GM12878 (cell line): Measurements from ENCODE around the gene PRR12. TPM values are rescaled to one million over a fixed set of nuclear protein-coding genes. Genes with fewer than 3 reads are reported as not detected.

Experiments
- BCL11A ChIP-seq: IDR thresholded peaks from 2 replicates; pipeline ENCODE4 v1.6.1; 2011; ENCODE audit warnings: low read depth, low read length
- CBX5 ChIP-seq: sonication (generic); IDR thresholded peaks from 2 replicates; pipeline ENCODE4 v1.6.1; 2016; ENCODE audit warnings: low read depth, moderate library complexity, mild to moderate bottlenecking, inconsistent platforms
- CEBPB ChIP-seq, 2 experiments: fragments of 150-350 bp in 1 of 2; IDR thresholded peaks; 2 replicates each; pipeline ENCODE4 v1.6.1; 2012 to 2014; ENCODE audit warnings: low read depth in 2 of 2, low read length in 2 of 2, borderline replicate concordance in 1 of 2, inconsistent platforms in 1 of 2
- CTCF ChIP-seq, 3 experiments: IDR thresholded peaks in 2 of 3; conservative IDR thresholded peaks in 1 of 3; 2 replicates each; pipeline ENCODE4 v1.5.1; 2011; ENCODE audit warnings: low read depth in 3 of 3, low read length in 3 of 3, mild to moderate bottlenecking in 3 of 3, control low read depth in 2 of 3, moderate library complexity in 2 of 3, inconsistent platforms in 1 of 3, mixed read lengths in 1 of 3; ENCODE audit not compliant: control insufficient read depth in 2 of 3, insufficient read depth in 1 of 3; ENCODE audit errors: extremely low read depth in 1 of 3
- EZH2 ChIP-seq: IDR thresholded peaks from 2 replicates; pipeline ENCODE4 v1.6.1; 2012; ENCODE audit warnings: low read depth, mild to moderate bottlenecking, control low read depth, inconsistent platforms, low read length, borderline replicate concordance; ENCODE audit not compliant: control insufficient read depth
- IRF5 ChIP-seq: fragments of 450-650 bp; IDR thresholded peaks from 2 replicates; pipeline ENCODE4 v1.6.1; 2017; ENCODE audit warnings: borderline replicate concordance
- KAT2A ChIP-seq: conservative IDR thresholded peaks from 2 replicates; pipeline ENCODE4 v1.6.1; 2011; ENCODE audit warnings: low read depth, low read length; ENCODE audit not compliant: control insufficient read depth
- KLF5 ChIP-seq: fragments of 450-650 bp; IDR thresholded peaks from 2 replicates; pipeline ENCODE4 v1.6.1; 2014; ENCODE audit warnings: mild to moderate bottlenecking; ENCODE audit not compliant: partially characterized antibody
- MTA3 ChIP-seq: IDR thresholded peaks from 2 replicates; pipeline ENCODE4 v1.6.1; 2012; ENCODE audit warnings: low read length, inconsistent platforms, borderline replicate concordance
- MYC ChIP-seq: IDR thresholded peaks from 2 replicates; pipeline ENCODE4 v1.6.1; 2011; ENCODE audit warnings: mild to moderate bottlenecking, low read length, moderate library complexity, inconsistent platforms; ENCODE audit not compliant: insufficient read depth, insufficient replicate concordance, insufficient read length, severe bottlenecking
- NFYB ChIP-seq: IDR thresholded peaks from 2 replicates; pipeline ENCODE4 v1.6.1; 2011; ENCODE audit warnings: low read depth, mild to moderate bottlenecking, low read length, improper control_type of control experiment, moderate library complexity; ENCODE audit not compliant: insufficient read depth
- SMAD1 ChIP-seq: fragments of 450-650 bp; IDR thresholded peaks from 2 replicates; pipeline ENCODE4 v1.6.1; 2018; ENCODE audit warnings: mild to moderate bottlenecking, low read depth; ENCODE audit not compliant: partially characterized antibody
- SP1 ChIP-seq: IDR thresholded peaks from one replicate; pipeline ENCODE4 v1.6.1; 2011; ENCODE audit warnings: low read depth, low read length
- TCF7 ChIP-seq: IDR thresholded peaks from 2 replicates; pipeline ENCODE4 v1.6.1; 2014; ENCODE audit warnings: antibody characterized with exemption, borderline replicate concordance
- WRNIP1 ChIP-seq: IDR thresholded peaks from 2 replicates; pipeline ENCODE4 v1.6.1; 2011; ENCODE audit warnings: low read depth, low read length, improper control_type of control experiment, borderline replicate concordance
- YBX1 ChIP-seq: fragments of 450-650 bp; IDR thresholded peaks from 2 replicates; pipeline ENCODE4 v1.6.1; 2016; ENCODE audit warnings: antibody characterized with exemption
- YY1 ChIP-seq: IDR thresholded peaks from 2 replicates; pipeline ENCODE4 v1.6.1; 2011; ENCODE audit warnings: low read depth, mild to moderate bottlenecking, low read length
- ZBTB40 ChIP-seq: fragments of 450-650 bp; IDR thresholded peaks from 2 replicates; pipeline ENCODE4 v1.6.1; 2016; ENCODE audit warnings: mild to moderate bottlenecking, moderate library complexity, borderline replicate concordance
- ZNF207 ChIP-seq: fragments of 450-650 bp; IDR thresholded peaks from 2 replicates; pipeline ENCODE4 v1.6.1; 2014; ENCODE audit warnings: antibody characterized with exemption, mild to moderate bottlenecking, borderline replicate concordance
- ZNF622 ChIP-seq: fragments of 450-650 bp; IDR thresholded peaks from 2 replicates; pipeline ENCODE4 v1.6.1; 2017; ENCODE audit warnings: mild to moderate bottlenecking, inconsistent platforms
- polyA plus RNA-seq, 11 experiments: library from polyadenylated mRNA; depleted of rRNA in 4 of 11; unstranded in 6 of 11; stranded (reverse) in 5 of 11; fragments of >200 nt; fragmentation: Nextera tagmentation in 4 of 11; fragmentation: Illumina TruSeq in 1 of 11; extraction: Ambion mirVana in 4 of 11; extraction: Trizol in 1 of 11; gene quantifications; 1 replicate in 1 of 11; 2 replicates in 10 of 11; pipeline versions ENCODE4 v1.2.1 to v1.2.3, GENCODE V29; 2011 to 2016; ENCODE audit warnings: inconsistent platforms in 2 of 11, missing spikeins in 2 of 11, low read depth in 1 of 11
- total RNA-seq, 4 experiments: library from RNA; depleted of rRNA in 3 of 4; stranded (reverse); fragments of >200 nt in 3 of 4; fragmentation: Illumina TruSeq in 1 of 4; extraction: Trizol in 1 of 4; gene quantifications; 2 replicates each; pipeline versions ENCODE4 v1.2.1 to v1.2.3, GENCODE V29; 2013 to 2021

The PRR12 gene
- total and polyA plus RNA-seq, 10 of the 15 experiments (the other 5 are each of a cell fraction or from before 2014, with no cell fraction given) = 0.02 to 25.3 (median 1.6) TPM

- TF ChIP-seq ZBTB40 = no peak; the same call in 1 of the 2 replicates
- TF ChIP-seq SMAD1 = no peak
- no peak for TF ChIP-seq CEBPB (IDR thresholded peaks at IDR 0.05; ENCODE audit: borderline replicate concordance in 1 of 2, low read depth in 2 of 2, low read length in 2 of 2)
- no peak for TF ChIP-seq TCF7
- no peak for TF ChIP-seq CBX5
- TF ChIP-seq YY1 = 0 out of 2 replicates have a peak, but pooled peaks have one; percentile 6
- no peak for TF ChIP-seq KLF5
- TF ChIP-seq SP1 = no peak
- no peak for TF ChIP-seq ZNF622
- no peak for TF ChIP-seq NFYB
- TF ChIP-seq YBX1 = no peak
- no peak for TF ChIP-seq MYC
- 0 out of 6 replicates have a peak, but pooled peaks of 1 of the 3 experiments have one; percentile 5 for TF ChIP-seq CTCF (IDR thresholded peaks at IDR 0.05 in 2 of 3, conservative IDR thresholded peaks at IDR 0.05 in 1 of 3; ENCODE audit: control insufficient read depth in 2 of 3, extremely low read depth in 1 of 3, insufficient read depth in 1 of 3, low read depth in 3 of 3, low read length in 3 of 3)
- TF ChIP-seq ZNF207 = no peak
- TF ChIP-seq WRNIP1 = no peak
- no peak for TF ChIP-seq EZH2
- no peak; the same call in 1 of the 2 replicates for TF ChIP-seq MTA3
- TF ChIP-seq IRF5 = no peak
- TF ChIP-seq BCL11A = no peak
- TF ChIP-seq KAT2A = no peak
These were observed 73.4 kb downstream of the PRR12 start (continued) for GRCh38 chr19:49664171-49665035.
